Keratinocyte (primary cell): ENCODE data around the gene CAPZA2. TPM values are rescaled to one million over a fixed set of nuclear protein-coding genes. Genes with fewer than 3 reads are reported as not detected.

Source experiments
- DNase-seq: peaks from one replicate; pipeline ENCODE4 v3.0.0-alpha.2; 2011; ENCODE audit warnings: low read depth, missing footprints, low spot score
- FAIRE-seq: peaks from 2 replicates; lab custom pipeline; 2011; peaks lifted over from hg19 to GRCh38; lab: Jason Lieb, UNC
- H2AFZ ChIP-seq: 2 replicates; pipeline ENCODE4 v1.6.0; 2012; ENCODE audit warnings: low read length, control low read depth, inconsistent platforms; ENCODE audit not compliant: control insufficient read depth
- H3K27ac ChIP-seq: 2 replicates; pipeline ENCODE4 v1.5.1; 2011; ENCODE audit warnings: low read length; ENCODE audit not compliant: control insufficient read depth, insufficient read depth
- H3K27me3 ChIP-seq: 3 replicates; pipeline ENCODE4 v1.6.0; 2011; ENCODE audit warnings: low read length; ENCODE audit not compliant: control insufficient read depth, insufficient read depth; ENCODE audit errors: extremely low read depth
- H3K36me3 ChIP-seq, 2 experiments: 2 replicates in 1 of 2; 3 replicates in 1 of 2; pipeline ENCODE4 v1.5.1; 2011; ENCODE audit warnings: low read length in 2 of 2, mild to moderate bottlenecking in 1 of 2; ENCODE audit not compliant: control insufficient read depth in 2 of 2, insufficient read depth in 2 of 2; ENCODE audit errors: extremely low read depth in 1 of 2
- H3K4me1 ChIP-seq: 3 replicates; pipeline ENCODE4 v1.5.1; 2011; ENCODE audit warnings: low read length; ENCODE audit not compliant: control insufficient read depth, insufficient read depth; ENCODE audit errors: extremely low read depth
- H3K4me2 ChIP-seq: 3 replicates; pipeline ENCODE4 v1.6.0; 2011; ENCODE audit warnings: low read depth, low read length; ENCODE audit not compliant: control insufficient read depth, insufficient read depth; ENCODE audit errors: extremely low read depth
- H3K4me3 ChIP-seq, 3 experiments: fragments of 200-600 bp in 1 of 3; sonication (generic) in 1 of 3; 2 replicates in 2 of 3; 3 replicates in 1 of 3; pipeline ENCODE4 v1.5.1; 2011 to 2016; ENCODE audit warnings: low read length in 3 of 3, mild to moderate bottlenecking in 3 of 3, control low read depth in 2 of 3, inconsistent platforms in 1 of 3, low read depth in 1 of 3, mixed read lengths in 1 of 3, mixed run types in 1 of 3, moderate library complexity in 1 of 3; ENCODE audit not compliant: control insufficient read depth in 2 of 3, insufficient read depth in 2 of 3; ENCODE audit errors: extremely low read depth in 1 of 3
- H3K79me2 ChIP-seq: 2 replicates; pipeline ENCODE4 v1.6.0; 2012; ENCODE audit warnings: low read length; ENCODE audit not compliant: control insufficient read depth, insufficient read depth
- H3K9ac ChIP-seq: 3 replicates; pipeline ENCODE4 v1.6.0; 2011; ENCODE audit warnings: low read length; ENCODE audit not compliant: control insufficient read depth, insufficient read depth; ENCODE audit errors: extremely low read depth
- H3K9me1 ChIP-seq: 3 replicates; pipeline ENCODE4 v1.6.0; 2011; ENCODE audit warnings: low read length; ENCODE audit not compliant: control insufficient read depth, insufficient read depth; ENCODE audit errors: extremely low read depth
- H3K9me3 ChIP-seq: 2 replicates; pipeline ENCODE4 v1.5.1; 2012; ENCODE audit warnings: low read depth, low read length; ENCODE audit not compliant: control insufficient read depth
- H4K20me1 ChIP-seq: 3 replicates; pipeline ENCODE4 v1.6.0; 2011; ENCODE audit warnings: low read length; ENCODE audit not compliant: control insufficient read depth, insufficient read depth; ENCODE audit errors: extremely low read depth
- EZH2 ChIP-seq: IDR thresholded peaks from one replicate; pipeline ENCODE4 v1.6.1; 2012; ENCODE audit warnings: inconsistent platforms, mild to moderate bottlenecking, low read length, moderate library complexity
- dilution Hi-C: fragments of 300-500 bp; cut with MboI; formaldehyde crosslinking; loops from one replicate; pipeline ENCODE4 v1.7.0; 2020; ENCODE audit warnings: low sequenced_read_pairs; ENCODE audit not compliant: extremely low pct_ligation_motif_present
- polyA plus RNA-seq, 5 experiments: library from polyadenylated mRNA; depleted of rRNA in 3 of 5; stranded (reverse) in 3 of 5; stranded (forward) in 1 of 5; unstranded in 1 of 5; fragments of >200 nt; gene quantifications; 1 replicate in 1 of 5; 2 replicates in 3 of 5; 3 replicates in 1 of 5; pipeline versions ENCODE4 v1.2.1 to v1.2.3, GENCODE V29; 2011 to 2012; ENCODE audit warnings: missing spikeins in 2 of 5, low read depth in 1 of 5, low replicate concordance in 1 of 5
- TF ChIP-seq, protein P1 (sequence below), 3 experiments: IDR thresholded peaks in 1 of 3; conservative IDR thresholded peaks in 1 of 3; optimal IDR thresholded peaks in 1 of 3; 2 replicates in 2 of 3; 3 replicates in 1 of 3; pipeline versions ENCODE3 to v1.5.1; 2011; ENCODE audit warnings: low read length in 3 of 3, mild to moderate bottlenecking in 3 of 3, moderate library complexity in 2 of 3, control low read depth in 1 of 3, inconsistent platforms in 1 of 3; ENCODE audit not compliant: insufficient read depth in 2 of 3; ENCODE audit errors: extremely low read depth in 1 of 3

The CAPZA2 gene
- polyA plus RNA-seq, 1 donor (not counting 4 experiments of a cell fraction or from before 2014, with no cell fraction given): 150 TPM

DNA sequence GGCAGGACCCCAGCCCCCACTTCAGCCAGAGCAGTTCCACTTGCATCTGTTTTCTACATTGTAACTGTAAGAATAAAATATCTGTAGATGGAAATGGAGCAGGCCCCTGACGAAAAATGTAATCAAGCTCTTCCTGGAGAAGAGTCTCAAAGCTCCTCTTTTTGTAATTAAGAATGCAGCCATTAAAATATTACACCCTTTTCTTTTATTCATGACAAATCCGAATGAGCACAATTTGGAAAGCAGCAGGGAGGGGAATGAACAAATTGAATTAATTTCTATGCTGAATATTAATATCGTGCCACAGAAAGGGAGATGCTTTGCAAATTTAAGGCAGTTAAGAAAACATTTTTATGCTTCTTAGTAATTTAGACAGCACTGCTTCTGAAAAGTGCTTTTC, 24.8 kb upstream of the CAPZA2 start:
- FAIRE-seq: no peak

GRCh38 chr7:116840256-116840655, 22.1 kb upstream of the CAPZA2 start:
- Histone ChIP-seq H3K27ac (no peak overlapping the region), H3K9me1 (no peaks in the 10 kb centered on the region), H3K27me3 (no peaks in the 10 kb centered on the region), H4K20me1 (no peaks in the 10 kb centered on the region), H3K9ac (no peak overlapping the region), H3K4me3 (no peak overlapping the region), H3K4me1 (peaks cover 21% of the 10 kb centered on the region), H3K79me2 (no peaks in the 10 kb centered on the region), H2AFZ (no peak overlapping the region), H3K36me3 (no peaks in the 10 kb centered on the region), H3K9me3 (no peaks in the 10 kb centered on the region), H3K4me2 (no peak overlapping the region)
- FAIRE-seq (no peak), DNase-seq (no peak)
- dilution Hi-C loops: no loop called here
- TF ChIP-seq, protein P1, sequence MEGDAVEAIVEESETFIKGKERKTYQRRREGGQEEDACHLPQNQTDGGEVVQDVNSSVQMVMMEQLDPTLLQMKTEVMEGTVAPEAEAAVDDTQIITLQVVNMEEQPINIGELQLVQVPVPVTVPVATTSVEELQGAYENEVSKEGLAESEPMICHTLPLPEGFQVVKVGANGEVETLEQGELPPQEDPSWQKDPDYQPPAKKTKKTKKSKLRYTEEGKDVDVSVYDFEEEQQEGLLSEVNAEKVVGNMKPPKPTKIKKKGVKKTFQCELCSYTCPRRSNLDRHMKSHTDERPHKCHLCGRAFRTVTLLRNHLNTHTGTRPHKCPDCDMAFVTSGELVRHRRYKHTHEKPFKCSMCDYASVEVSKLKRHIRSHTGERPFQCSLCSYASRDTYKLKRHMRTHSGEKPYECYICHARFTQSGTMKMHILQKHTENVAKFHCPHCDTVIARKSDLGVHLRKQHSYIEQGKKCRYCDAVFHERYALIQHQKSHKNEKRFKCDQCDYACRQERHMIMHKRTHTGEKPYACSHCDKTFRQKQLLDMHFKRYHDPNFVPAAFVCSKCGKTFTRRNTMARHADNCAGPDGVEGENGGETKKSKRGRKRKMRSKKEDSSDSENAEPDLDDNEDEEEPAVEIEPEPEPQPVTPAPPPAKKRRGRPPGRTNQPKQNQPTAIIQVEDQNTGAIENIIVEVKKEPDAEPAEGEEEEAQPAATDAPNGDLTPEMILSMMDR (optimal IDR thresholded peaks at IDR 0.05 in 1 of 3, IDR thresholded peaks at IDR 0.05 in 1 of 3, conservative IDR thresholded peaks at IDR 0.05 in 1 of 3; ENCODE audit: extremely low read depth in 1 of 3, insufficient read depth in 2 of 3, low read length in 3 of 3): no peak
- TF ChIP-seq EZH2: no peak

More for the DNA sequence above, 24.8 kb upstream of the CAPZA2 start:
- TF ChIP-seq, protein P1 (optimal IDR thresholded peaks at IDR 0.05 in 1 of 3, IDR thresholded peaks at IDR 0.05 in 1 of 3, conservative IDR thresholded peaks at IDR 0.05 in 1 of 3; ENCODE audit: extremely low read depth in 1 of 3, insufficient read depth in 2 of 3, low read length in 3 of 3): no peak
- no peak for TF ChIP-seq EZH2
- no peaks in the 10 kb centered on the region for H3K27me3 ChIP-seq
- no peak overlapping the region for H3K4me2 ChIP-seq
- H2AFZ ChIP-seq: no peak overlapping the region
- H3K4me1 ChIP-seq: peaks cover 20% of the 10 kb centered on the region
- no peak for DNase-seq
- H3K36me3 ChIP-seq: no peaks in the 10 kb centered on the region
- no peaks in the 10 kb centered on the region for H3K79me2 ChIP-seq
- no peaks in the 10 kb centered on the region for H3K9me3 ChIP-seq
- no peak overlapping the region for H3K27ac ChIP-seq
- H3K4me3 ChIP-seq: no peak overlapping the region
- no peak overlapping the region for H3K9ac ChIP-seq
- dilution Hi-C loops: no loop called here
- H3K9me1 ChIP-seq: no peaks in the 10 kb centered on the region
- no peaks in the 10 kb centered on the region for H4K20me1 ChIP-seq
